Measurements from ENCODE around the gene U2AF1L4.

Gene U2AF1L4

GRCh38 chr19:35710784-35711723 is 34.2 kb downstream of the U2AF1L4 start:
- DNase-seq: peak; percentile 96

- DNase-seq: no peak
Measured at GRCh38 chr19:35708391-35708790, 36.8 kb downstream of the U2AF1L4 start.

GRCh38 chr19:35704218-35704617 is 41.0 kb downstream of the U2AF1L4 start, which contains the start of gene ZBTB32:
Gene ZBTB32 (plus strand): TSS chr19:35704558. CDS start chr19:35714627, 10,069 bp downstream.
- DNase-seq: peak; percentile 23

GRCh38 chr19:35703343-35703742 is 41.9 kb downstream of the U2AF1L4 start:
- no peak for DNase-seq

- DNase-seq: peak; percentile 98
Measured at GRCh38 chr19:35702223-35703012, 42.8 kb downstream of the U2AF1L4 start.

GRCh38 chr19:35696835-35697234 is 48.4 kb downstream of the U2AF1L4 start:
- peak; percentile 35 for DNase-seq

GRCh38 chr19:35695895-35696422 is 49.3 kb downstream of the U2AF1L4 start:
- DNase-seq: no peak

- DNase-seq: peak; percentile 95
Measured at GRCh38 chr19:35693835-35694599, 51.2 kb downstream of the U2AF1L4 start.

- DNase-seq: no peak
Measured at GRCh38 chr19:35693422-35693821, 51.8 kb downstream of the U2AF1L4 start.

All from activated CD4-positive, alpha-beta T cell treated with anti-CD3 and anti-CD28 coated beads, Interleukin-2, amount 50 U/mL, for 16 hours (primary cell).